Neural progenitor cell (in vitro differentiated cells): ENCODE data around the gene TES. TPM values are rescaled to one million over a fixed set of nuclear protein-coding genes. Genes with fewer than 3 reads are reported as not detected.

ENCODE experiments used
- DNase-seq: peaks from one replicate; pipeline ENCODE4 v3.0.0-alpha.2; 2016; ENCODE audit warnings: low spot score
- H2AFZ ChIP-seq: fragments of 200-600 bp; sonication (generic); replicated peaks from 2 replicates; pipeline ENCODE4 v1.6.1; 2016; ENCODE audit warnings: antibody characterized with exemption
- H3F3A ChIP-seq: fragments of 200-600 bp; sonication (generic); 2 replicates; pipeline ENCODE4 v1.6.1; 2016; ENCODE audit warnings: antibody characterized with exemption, low read depth
- H3K27ac ChIP-seq: fragments of 200-600 bp; sonication (generic); 2 replicates; pipeline ENCODE4 v1.5.1; 2016; ENCODE audit warnings: mild to moderate bottlenecking
- H3K27me3 ChIP-seq: fragments of 200-600 bp; sonication (generic); 2 replicates; pipeline ENCODE4 v1.6.1; 2016; ENCODE audit warnings: mild to moderate bottlenecking, moderate library complexity
- H3K36me3 ChIP-seq: fragments of 200-600 bp; sonication (generic); 2 replicates; pipeline ENCODE4 v1.5.1; 2016
- H3K4me1 ChIP-seq: fragments of 200-600 bp; sonication (generic); 2 replicates; pipeline ENCODE4 v1.6.1; 2016; ENCODE audit warnings: mixed run types
- H3K4me2 ChIP-seq: fragments of 200-600 bp; sonication (generic); 2 replicates; pipeline ENCODE4 v1.6.1; 2016
- H3K4me3 ChIP-seq: fragments of 200-600 bp; sonication (generic); 2 replicates; pipeline ENCODE4 v1.5.1; 2016
- H3K79me2 ChIP-seq: fragments of 200-600 bp; sonication (generic); 2 replicates; pipeline ENCODE4 v1.6.1; 2016; ENCODE audit warnings: low read depth
- H3K9ac ChIP-seq: fragments of 200-600 bp; sonication (generic); 2 replicates; pipeline ENCODE4 v1.6.1; 2016
- H3K9me3 ChIP-seq: fragments of 200-600 bp; sonication (generic); 2 replicates; pipeline ENCODE4 v1.5.1; 2016; ENCODE audit warnings: low read depth
- H4K20me1 ChIP-seq: fragments of 200-600 bp; sonication (generic); 2 replicates; pipeline ENCODE4 v1.6.1; 2016; ENCODE audit warnings: low read depth
- H3K27ac Mint-ChIP-seq: 3 replicates; pipeline ENCODE4 v1.8.0; 2021; ENCODE audit warnings: mixed read lengths
- H3K27me3 Mint-ChIP-seq: 2 replicates; pipeline ENCODE4 v1.8.0; 2022; ENCODE audit warnings: low read depth, mild to moderate bottlenecking, inconsistent platforms, moderate library complexity, mixed read lengths; ENCODE audit not compliant: insufficient read depth
- H3K36me3 Mint-ChIP-seq: 3 replicates; pipeline ENCODE4 v1.8.0; 2021; ENCODE audit warnings: mixed read lengths
- H3K4me1 Mint-ChIP-seq: 3 replicates; pipeline ENCODE4 v1.8.0; 2021; ENCODE audit warnings: mixed read lengths
- H3K4me3 Mint-ChIP-seq: 3 replicates; pipeline ENCODE4 v1.8.0; 2021; ENCODE audit warnings: mild to moderate bottlenecking, moderate library complexity, mixed read lengths
- H3K9me3 Mint-ChIP-seq: 3 replicates; pipeline ENCODE4 v1.8.0; 2020; ENCODE audit warnings: mixed read lengths
- EZH2 ChIP-seq: fragments of 200-600 bp; sonication (generic); IDR thresholded peaks from 2 replicates; pipeline ENCODE4 v1.6.1; 2017; ENCODE audit warnings: antibody characterized with exemption, mild to moderate bottlenecking, moderate library complexity
- EZH2phosphoT487 ChIP-seq: fragments of 200-600 bp; sonication (generic); IDR thresholded peaks from 2 replicates; pipeline ENCODE4 v1.6.1; 2017; ENCODE audit warnings: antibody characterized with exemption
- total RNA-seq: library from RNA; depleted of rRNA; stranded (reverse); fragments of >200 nt; gene quantifications from 2 replicates; pipeline ENCODE4 v1.2.3, GENCODE V29; 2015; ENCODE audit warnings: low replicate concordance
- TF ChIP-seq, protein P1 (sequence below): fragments of 200-600 bp; sonication (generic); IDR thresholded peaks from 2 replicates; pipeline ENCODE4 v1.5.1; 2017; ENCODE audit warnings: antibody characterized with exemption, mild to moderate bottlenecking

TES gene
- total RNA-seq, 1 donor from 2014 or later, result 10.6 TPM

DNA sequence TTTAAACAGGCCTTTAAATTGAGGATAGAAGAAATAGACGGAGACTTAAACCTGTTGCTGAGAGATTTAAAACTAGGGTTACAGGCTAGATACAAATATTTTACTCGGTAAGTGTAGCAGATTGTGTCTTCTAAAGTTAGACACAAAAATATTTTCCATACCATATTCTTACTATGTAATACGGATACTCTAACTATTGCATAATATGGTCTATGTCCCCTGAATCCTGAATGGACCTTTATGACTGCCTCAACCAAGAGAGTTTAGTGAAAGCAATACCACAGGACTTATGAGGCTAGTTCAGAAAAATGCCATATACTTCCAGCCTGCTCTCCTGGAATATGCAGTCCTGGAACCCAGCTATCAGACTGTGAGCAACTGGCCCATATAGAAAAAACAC lies 13.4 kb upstream of the TES start:
- H3K4me1 Mint-ChIP-seq, result peaks cover 11% of the 10 kb centered on the region
- Histone ChIP-seq H3K4me3 (no peak overlapping the region), H3K9ac (no peak overlapping the region), H3K27me3 (no peaks in the 10 kb centered on the region), H3K79me2 (no peaks in the 10 kb centered on the region), H3F3A (no peaks in the 10 kb centered on the region), H3K27ac (no peak overlapping the region), H3K9me3 (no peaks in the 10 kb centered on the region), H3K4me1 (no peaks in the 10 kb centered on the region), H3K36me3 (no peaks in the 10 kb centered on the region), H4K20me1 (no peaks in the 10 kb centered on the region), H2AFZ (no peak overlapping the region), H3K4me2 (no peak overlapping the region)
- no peak for DNase-seq
- TF ChIP-seq EZH2 (no peak), EZH2phosphoT487 (no peak)
- TF ChIP-seq, protein P1, sequence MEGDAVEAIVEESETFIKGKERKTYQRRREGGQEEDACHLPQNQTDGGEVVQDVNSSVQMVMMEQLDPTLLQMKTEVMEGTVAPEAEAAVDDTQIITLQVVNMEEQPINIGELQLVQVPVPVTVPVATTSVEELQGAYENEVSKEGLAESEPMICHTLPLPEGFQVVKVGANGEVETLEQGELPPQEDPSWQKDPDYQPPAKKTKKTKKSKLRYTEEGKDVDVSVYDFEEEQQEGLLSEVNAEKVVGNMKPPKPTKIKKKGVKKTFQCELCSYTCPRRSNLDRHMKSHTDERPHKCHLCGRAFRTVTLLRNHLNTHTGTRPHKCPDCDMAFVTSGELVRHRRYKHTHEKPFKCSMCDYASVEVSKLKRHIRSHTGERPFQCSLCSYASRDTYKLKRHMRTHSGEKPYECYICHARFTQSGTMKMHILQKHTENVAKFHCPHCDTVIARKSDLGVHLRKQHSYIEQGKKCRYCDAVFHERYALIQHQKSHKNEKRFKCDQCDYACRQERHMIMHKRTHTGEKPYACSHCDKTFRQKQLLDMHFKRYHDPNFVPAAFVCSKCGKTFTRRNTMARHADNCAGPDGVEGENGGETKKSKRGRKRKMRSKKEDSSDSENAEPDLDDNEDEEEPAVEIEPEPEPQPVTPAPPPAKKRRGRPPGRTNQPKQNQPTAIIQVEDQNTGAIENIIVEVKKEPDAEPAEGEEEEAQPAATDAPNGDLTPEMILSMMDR, result no peak
- H3K4me3 Mint-ChIP-seq, result no peak overlapping the region
- H3K27me3 Mint-ChIP-seq, result peaks cover 2% of the 10 kb centered on the region
- H3K27ac Mint-ChIP-seq, result no peak overlapping the region
- H3K36me3 Mint-ChIP-seq, result no peaks in the 10 kb centered on the region
- no peaks in the 10 kb centered on the region for H3K9me3 Mint-ChIP-seq

DNA sequence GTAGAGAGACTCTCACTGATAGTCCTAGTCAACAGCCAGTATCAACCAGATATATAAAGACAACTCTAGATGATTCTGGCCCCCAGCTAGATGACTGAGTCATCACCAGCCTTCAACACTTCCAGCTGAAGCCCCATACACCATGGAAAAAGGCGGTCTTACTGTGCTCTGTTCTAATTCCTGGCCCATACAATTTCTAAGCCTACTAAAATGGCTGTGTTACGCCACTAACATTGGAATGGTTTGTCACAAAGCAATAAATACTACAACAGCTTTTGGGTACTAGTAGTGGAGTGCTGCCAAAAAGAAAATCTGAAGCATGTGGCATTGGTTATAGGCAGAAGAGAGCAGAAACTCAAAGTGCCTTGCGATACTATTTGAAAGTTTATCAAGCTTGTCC lies 13.0 kb upstream of the TES start:
- H3K36me3 Mint-ChIP-seq, result no peaks in the 10 kb centered on the region
- no peak for DNase-seq
- TF ChIP-seq EZH2phosphoT487 (no peak), EZH2 (no peak)
- Histone ChIP-seq H3K36me3 (no peaks in the 10 kb centered on the region), H3K27ac (no peak overlapping the region), H3K4me1 (no peaks in the 10 kb centered on the region), H2AFZ (no peak overlapping the region), H3K9me3 (no peaks in the 10 kb centered on the region), H3K4me3 (no peak overlapping the region), H3K4me2 (no peak overlapping the region), H3K27me3 (no peaks in the 10 kb centered on the region), H3F3A (no peaks in the 10 kb centered on the region), H3K9ac (no peak overlapping the region), H4K20me1 (no peaks in the 10 kb centered on the region), H3K79me2 (no peaks in the 10 kb centered on the region)
- H3K27me3 Mint-ChIP-seq, result peaks cover 2% of the 10 kb centered on the region
- no peak overlapping the region for H3K27ac Mint-ChIP-seq
- no peaks in the 10 kb centered on the region for H3K9me3 Mint-ChIP-seq
- no peak overlapping the region for H3K4me3 Mint-ChIP-seq
- peaks cover 11% of the 10 kb centered on the region for H3K4me1 Mint-ChIP-seq

- no peaks in the 10 kb centered on the region for H3K79me2 ChIP-seq
- no peaks in the 10 kb centered on the region for H3F3A ChIP-seq
- H4K20me1 ChIP-seq, result no peaks in the 10 kb centered on the region
- H3K4me1 Mint-ChIP-seq, result no peaks in the 10 kb centered on the region
- no peak overlapping the region for H3K27ac ChIP-seq
- DNase-seq, result no peak
- no peak overlapping the region for H3K27ac Mint-ChIP-seq
- no peak overlapping the region for H3K4me3 Mint-ChIP-seq
- H3K27me3 Mint-ChIP-seq, result peaks cover 2% of the 10 kb centered on the region
- no peak overlapping the region for H3K4me2 ChIP-seq
- no peaks in the 10 kb centered on the region for H3K36me3 Mint-ChIP-seq
- no peaks in the 10 kb centered on the region for H3K27me3 ChIP-seq
- no peaks in the 10 kb centered on the region for H3K36me3 ChIP-seq
- no peaks in the 10 kb centered on the region for H3K4me1 ChIP-seq
- no peak overlapping the region for H2AFZ ChIP-seq
- no peak overlapping the region for H3K4me3 ChIP-seq
- no peaks in the 10 kb centered on the region for H3K9me3 Mint-ChIP-seq
- no peaks in the 10 kb centered on the region for H3K9me3 ChIP-seq
- TF ChIP-seq EZH2 (no peak), EZH2phosphoT487 (no peak)
- TF ChIP-seq, protein P1, result no peak
- H3K9ac ChIP-seq, result no peak overlapping the region
These were observed 11.5 kb upstream of the TES start for GRCh38 chr7:116198748-116199410.

DNA sequence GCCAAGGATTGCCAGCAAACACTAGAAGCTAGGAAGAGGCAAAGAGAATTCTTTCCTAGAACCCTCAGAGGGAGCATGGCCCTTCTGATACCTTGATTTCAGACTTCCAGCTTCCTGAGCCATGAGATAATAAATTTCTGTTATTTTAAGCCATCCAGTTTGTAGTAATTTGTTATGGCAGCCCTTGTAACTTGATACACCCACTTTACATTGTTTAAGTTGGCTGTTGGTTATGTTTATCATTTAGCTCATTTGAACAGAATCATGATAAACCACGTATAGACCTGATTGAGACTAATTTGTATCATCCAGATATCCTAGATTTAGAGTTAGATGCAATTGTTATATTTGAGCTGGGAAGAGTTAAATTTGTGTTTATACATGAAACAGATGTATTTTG lies 9.4 kb upstream of the TES start:
- H3K4me1 ChIP-seq, result no peaks in the 10 kb centered on the region
- H3K27me3 Mint-ChIP-seq, result peaks cover 2% of the 10 kb centered on the region
- H3K4me1 Mint-ChIP-seq, result no peaks in the 10 kb centered on the region
- DNase-seq, result no peak
- H3K4me2 ChIP-seq, result no peak overlapping the region
- H3K27me3 ChIP-seq, result no peaks in the 10 kb centered on the region
- H3K9me3 ChIP-seq, result no peaks in the 10 kb centered on the region
- no peak overlapping the region for H3K4me3 ChIP-seq
- H3K4me3 Mint-ChIP-seq, result no peak overlapping the region
- H3F3A ChIP-seq, result no peaks in the 10 kb centered on the region
- no peaks in the 10 kb centered on the region for H4K20me1 ChIP-seq
- no peak overlapping the region for H3K9ac ChIP-seq
- no peaks in the 10 kb centered on the region for H3K79me2 ChIP-seq
- H3K9me3 Mint-ChIP-seq, result no peaks in the 10 kb centered on the region
- H3K27ac ChIP-seq, result no peak overlapping the region
- H3K27ac Mint-ChIP-seq, result no peak overlapping the region
- H3K36me3 ChIP-seq, result no peaks in the 10 kb centered on the region
- no peaks in the 10 kb centered on the region for H3K36me3 Mint-ChIP-seq
- H2AFZ ChIP-seq, result no peak overlapping the region
- TF ChIP-seq EZH2phosphoT487 (no peak), EZH2 (no peak)
- TF ChIP-seq, protein P1, result no peak
